Activated B cell treated with CpG ODN at 0.5 μM for 24 hours (primary cell): Measurements from ENCODE around the gene TRIM52. TPM values are rescaled to one million over a fixed set of nuclear protein-coding genes. Genes with fewer than 3 reads are reported as not detected.
A peak's percentile ranks its signal among the peaks of the same experiment; 100 is the strongest.

ENCODE experiments used
- ATAC-seq: fragments of 200-7000 bp; cut with Tn5 transposase; one replicate; pipeline ENCODE4 v1.10.0; 2021; ENCODE audit warnings: low read depth, mild to moderate bottlenecking, moderate library complexity
- CTCF ChIA-PET: fragments of 350-600 bp; sonication (Branson Sonifier 250); formaldehyde crosslinking; loops from one replicate; lab custom pipeline; 2021; ENCODE audit warnings: antibody characterized with exemption; lab: Charles Lee
- POLR2A ChIA-PET: fragments of 350-600 bp; sonication (Branson Sonifier 250); formaldehyde crosslinking; loops from one replicate; lab custom pipeline; 2021; ENCODE audit warnings: antibody characterized with exemption; lab: Charles Lee
- DNase-seq: peaks from one replicate; pipeline ENCODE4 v3.0.0; 2022
- H3K27ac Mint-ChIP-seq: one replicate; pipeline ENCODE4 v1.8.0; 2020; ENCODE audit warnings: mixed read lengths
- H3K27me3 Mint-ChIP-seq: one replicate; pipeline ENCODE4 v1.8.0; 2021; ENCODE audit warnings: mixed read lengths
- H3K36me3 Mint-ChIP-seq: one replicate; pipeline ENCODE4 v1.8.0; 2021; ENCODE audit warnings: low read depth, mixed read lengths
- H3K4me1 Mint-ChIP-seq: one replicate; pipeline ENCODE4 v1.8.0; 2021; ENCODE audit warnings: mixed read lengths
- H3K4me3 Mint-ChIP-seq: one replicate; pipeline ENCODE4 v1.8.0; 2020; ENCODE audit warnings: mild to moderate bottlenecking, mixed read lengths
- H3K9me3 Mint-ChIP-seq: one replicate; pipeline ENCODE4 v1.8.0; 2020; ENCODE audit warnings: mixed read lengths
- CTCF ChIP-seq: fragments of 200-600 bp; IDR thresholded peaks from one replicate; pipeline ENCODE4 v1.8.0; 2022; ENCODE audit warnings: antibody characterized with exemption, mild to moderate bottlenecking
- intact Hi-C: fragments of 100-400 bp; cut with micrococcal nuclease; formaldehyde crosslinking; loops from one replicate; pipeline ENCODE4 v1.15.1; 2024
- total RNA-seq: library from RNA; stranded (reverse); gene quantifications from 2 replicates; pipeline ENCODE4 v1.2.3, GENCODE V29; 2022

Gene TRIM52
- total RNA-seq, 1 donor from 2014 or later: 36.9 TPM

- Mint-ChIP-seq H3K36me3 (peaks cover 86% of the 10 kb centered on the region), H3K4me3 (no peak overlapping the region)
- CTCF ChIA-PET: interaction anchor here (0.7 kb wide), 1 partner anchor 64 kb away, joined by 3 read pairs; no protein-coding TSS in a partner anchor
Measured at GRCh38 chr5:181236954-181237641, 23.8 kb downstream of the TRIM52 start.

DNA sequence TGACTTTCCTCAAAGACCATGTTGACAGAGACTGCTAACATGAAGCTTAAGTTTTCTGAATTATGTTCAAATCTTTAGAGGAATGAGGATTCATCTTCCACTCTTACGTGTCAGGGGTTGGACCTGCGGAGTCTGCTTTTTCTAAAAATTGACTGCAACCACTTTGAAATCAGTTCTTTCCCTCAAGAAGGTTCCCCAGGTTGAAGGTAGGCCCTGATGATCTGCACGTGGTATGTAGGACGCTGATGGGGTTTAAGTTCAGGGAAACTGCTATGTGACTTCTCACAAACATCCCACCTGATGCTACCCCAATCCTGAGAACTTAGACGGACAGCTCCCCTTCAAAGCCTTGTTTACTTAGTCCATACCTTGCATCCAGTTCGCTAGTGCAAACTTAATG lies 24.5 kb downstream of the TRIM52 start:
- Mint-ChIP-seq H3K36me3 (peaks cover 86% of the 10 kb centered on the region), H3K27me3 (no peaks in the 10 kb centered on the region), H3K9me3 (no peaks in the 10 kb centered on the region), H3K4me1 (peaks cover 16% of the 10 kb centered on the region), H3K4me3 (no peak overlapping the region), H3K27ac (no peak overlapping the region)
- no peak for ATAC-seq
- ChIA-PET POLR2A (interaction anchor here (1.0 to 8.8 kb wide), 3 partner anchors 12 to 48 kb away, joined by 5 to 73 read pairs (median 8); partner anchors contain the start of genes TRIM41 and TRIM52), CTCF (interaction anchor here (0.7 kb wide), 1 partner anchor 63 kb away, joined by 3 read pairs; no protein-coding TSS in a partner anchor)
- TF ChIP-seq CTCF: no peak
- intact Hi-C loops: no loop called here
- DNase-seq: no peak

More at GRCh38 chr5:181236954-181237641, 23.8 kb downstream of the TRIM52 start:
- Mint-ChIP-seq H3K27me3 (no peaks in the 10 kb centered on the region), H3K27ac (no peak overlapping the region), H3K9me3 (no peaks in the 10 kb centered on the region), H3K4me1 (peaks cover 22% of the 10 kb centered on the region)
- ATAC-seq (no peak), DNase-seq (no peak)
- TF ChIP-seq CTCF: no peak
- intact Hi-C loops: no loop called here
- POLR2A ChIA-PET: interaction anchor here (1.0 to 8.8 kb wide), 4 partner anchors 13 to 48 kb away, joined by 5 to 73 read pairs (median 7); partner anchors contain the start of genes TRIM41 and TRIM52

- Mint-ChIP-seq H3K9me3 (no peaks in the 10 kb centered on the region), H3K27ac (peak overlapping the region; percentile 59), H3K36me3 (peaks cover 86% of the 10 kb centered on the region), H3K27me3 (no peaks in the 10 kb centered on the region), H3K4me3 (no peak overlapping the region), H3K4me1 (peaks cover 9% of the 10 kb centered on the region)
- CTCF ChIA-PET: no interaction called here
- no peak for DNase-seq
- TF ChIP-seq CTCF: no peak
- no peak for ATAC-seq
- POLR2A ChIA-PET: interaction anchor here (1.0 to 8.8 kb wide), 5 partner anchors 7 to 25 kb away, joined by 3 to 73 read pairs (median 15); partner anchors contain the start of genes RACK1, TRIM41 and TRIM52
- intact Hi-C loops: no loop called here
Measured at GRCh38 chr5:181235689-181236366, 25.1 kb downstream of the TRIM52 start.

GRCh38 chr5:181235323-181235688 lies 25.6 kb downstream of the TRIM52 start:
- TF ChIP-seq CTCF: no peak
- peaks cover 9% of the 10 kb centered on the region for H3K4me1 Mint-ChIP-seq
- peaks cover 88% of the 10 kb centered on the region for H3K36me3 Mint-ChIP-seq
- no peak for DNase-seq
- intact Hi-C loops: no loop called here
- H3K27me3 Mint-ChIP-seq: no peaks in the 10 kb centered on the region
- H3K27ac Mint-ChIP-seq: peak overlapping the region; percentile 59
- ChIA-PET CTCF (no interaction called here), POLR2A (interaction anchor here (0.5 to 8.8 kb wide), 5 partner anchors 8 to 28 kb away, joined by 3 to 73 read pairs (median 15); partner anchors contain the start of genes RACK1, TRIM41 and TRIM52)
- H3K4me3 Mint-ChIP-seq: no peak overlapping the region
- no peaks in the 10 kb centered on the region for H3K9me3 Mint-ChIP-seq
- no peak for ATAC-seq
